Transverse colon (tissue), 4 donors: Measurements from ENCODE around the gene VAC14.

Experiments
- EP300 ChIP-seq: sonication (generic); formaldehyde crosslinking; IDR thresholded peaks from one replicate; pipeline ENCODE4 v1.6.1; 2017; ENCODE audit warnings: antibody characterized with exemption, low read depth
- POLR2AphosphoS5 ChIP-seq, 3 donors: sonication (generic); formaldehyde crosslinking; IDR thresholded peaks; one replicate each; pipeline ENCODE4 v1.6.1; 2016; ENCODE audit warnings: antibody characterized with exemption in 3 of 3
- TF ChIP-seq, protein P1 (sequence below), 5 experiments: fragments of 200-600 bp in 3 of 5; fragments of 450-650 bp in 2 of 5; sonication (generic) in 3 of 5; IDR thresholded peaks; 1 replicate in 2 of 5; 2 replicates in 3 of 5; pipeline ENCODE4 v1.5.1; 2016 to 2017; ENCODE audit warnings: antibody characterized with exemption in 5 of 5, inconsistent platforms in 3 of 5, mild to moderate bottlenecking in 2 of 5, moderate library complexity in 1 of 5

DNA sequence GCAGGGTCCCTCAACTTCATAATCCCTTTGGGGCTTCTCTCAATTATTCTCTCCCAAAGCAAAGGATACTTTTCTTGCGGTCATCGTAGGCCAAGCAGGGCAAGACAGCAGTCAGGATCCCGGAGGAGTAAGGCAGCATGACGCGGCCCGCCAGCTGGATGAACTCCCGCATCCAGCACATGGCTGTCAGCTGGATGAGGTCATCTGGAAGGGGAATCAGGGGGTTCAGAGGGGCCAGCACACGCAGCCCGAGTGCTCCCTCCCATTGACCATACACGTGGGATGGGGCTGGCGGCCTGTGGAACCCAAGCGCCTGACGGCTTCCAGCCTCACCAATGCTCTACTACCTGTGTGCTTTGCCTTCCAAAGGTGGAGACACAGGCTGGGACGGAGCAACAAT, 19.2 kb downstream of the VAC14 start:
- TF ChIP-seq, protein P1, sequence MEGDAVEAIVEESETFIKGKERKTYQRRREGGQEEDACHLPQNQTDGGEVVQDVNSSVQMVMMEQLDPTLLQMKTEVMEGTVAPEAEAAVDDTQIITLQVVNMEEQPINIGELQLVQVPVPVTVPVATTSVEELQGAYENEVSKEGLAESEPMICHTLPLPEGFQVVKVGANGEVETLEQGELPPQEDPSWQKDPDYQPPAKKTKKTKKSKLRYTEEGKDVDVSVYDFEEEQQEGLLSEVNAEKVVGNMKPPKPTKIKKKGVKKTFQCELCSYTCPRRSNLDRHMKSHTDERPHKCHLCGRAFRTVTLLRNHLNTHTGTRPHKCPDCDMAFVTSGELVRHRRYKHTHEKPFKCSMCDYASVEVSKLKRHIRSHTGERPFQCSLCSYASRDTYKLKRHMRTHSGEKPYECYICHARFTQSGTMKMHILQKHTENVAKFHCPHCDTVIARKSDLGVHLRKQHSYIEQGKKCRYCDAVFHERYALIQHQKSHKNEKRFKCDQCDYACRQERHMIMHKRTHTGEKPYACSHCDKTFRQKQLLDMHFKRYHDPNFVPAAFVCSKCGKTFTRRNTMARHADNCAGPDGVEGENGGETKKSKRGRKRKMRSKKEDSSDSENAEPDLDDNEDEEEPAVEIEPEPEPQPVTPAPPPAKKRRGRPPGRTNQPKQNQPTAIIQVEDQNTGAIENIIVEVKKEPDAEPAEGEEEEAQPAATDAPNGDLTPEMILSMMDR (IDR thresholded peaks at IDR 0.05) = no peak
- TF ChIP-seq EP300 (no peak), POLR2AphosphoS5 (IDR thresholded peaks at IDR 0.05) (no peak)
